HepG2 (cell line): ENCODE measurements around the gene KCNH8. TPM values are rescaled to one million over a fixed set of nuclear protein-coding genes. Genes with fewer than 3 reads are reported as not detected.
A peak's percentile ranks its signal among the peaks of the same experiment; 100 is the strongest.

Experiments used
- BHLHE40 ChIP-seq: IDR thresholded peaks from 2 replicates; pipeline ENCODE4 v1.6.1; 2011; ENCODE audit warnings: low read length, improper control_type of control experiment
- BRD4 ChIP-seq: sonication (generic); formaldehyde crosslinking; IDR thresholded peaks from 2 replicates; pipeline ENCODE4 v1.4.0; 2020; ENCODE audit warnings: missing genetic modification reagents
- STAG1 ChIP-seq: sonication (generic); formaldehyde crosslinking; IDR thresholded peaks from 2 replicates; pipeline ENCODE4 v1.4.0; 2020; ENCODE audit warnings: missing genetic modification reagents
- ZBTB10 ChIP-seq: sonication (generic); formaldehyde crosslinking; IDR thresholded peaks from 2 replicates; pipeline ENCODE4 v1.4.0; 2020; ENCODE audit warnings: missing genetic modification reagents, borderline replicate concordance
- ZNF142 ChIP-seq: sonication (generic); formaldehyde crosslinking; IDR thresholded peaks from 2 replicates; pipeline ENCODE4 v1.4.0; 2020; ENCODE audit warnings: missing genetic modification reagents
- ZNF460 ChIP-seq: sonication (generic); formaldehyde crosslinking; IDR thresholded peaks from 2 replicates; pipeline ENCODE4 v1.5.1; 2020; ENCODE audit warnings: missing genetic modification reagents, mild to moderate bottlenecking, borderline replicate concordance
- ZSCAN12 ChIP-seq: sonication (generic); formaldehyde crosslinking; IDR thresholded peaks from 2 replicates; pipeline ENCODE4 v1.9.0; 2021; ENCODE audit warnings: mild to moderate bottlenecking, missing genetic modification reagents
- polyA plus RNA-seq, 8 experiments: library from polyadenylated mRNA; depleted of rRNA in 3 of 8; stranded (reverse) in 7 of 8; unstranded in 1 of 8; fragments of >200 nt; fragmentation: Illumina TruSeq in 4 of 8; extraction: Trizol in 4 of 8; gene quantifications; 2 replicates each; pipeline versions ENCODE4 v1.2.1 to v1.2.3, GENCODE V29; 2011 to 2016; ENCODE audit warnings: low read depth in 4 of 8, missing spikeins in 1 of 8, mixed read lengths in 1 of 8; ENCODE audit not compliant: insufficient read depth in 1 of 8
- total RNA-seq, 5 experiments: library from RNA; depleted of rRNA; stranded (reverse); fragments of >200 nt; fragmentation: Illumina TruSeq; extraction: Trizol; gene quantifications; 2 replicates each; pipeline ENCODE4 v1.2.3, GENCODE V29; 2016; ENCODE audit warnings: low read depth in 1 of 5

KCNH8 gene
- total and polyA plus RNA-seq, 2 of the 13 experiments (the other 11 are each of a cell fraction or from before 2014, with no cell fraction given) = 0.04 TPM; not detected in 1

GRCh38 chr3:19543212-19543841 is 395.0 kb downstream of the KCNH8 start (continued):
- no peak for TF ChIP-seq ZNF142 (CRISPR knock-in tag)
- TF ChIP-seq BHLHE40 = no peak
- TF ChIP-seq ZBTB10 (CRISPR knock-in tag) = no peak
- no peak for TF ChIP-seq ZSCAN12 (CRISPR knock-in tag)
- TF ChIP-seq BRD4 (CRISPR knock-in tag) = no peak
- TF ChIP-seq ZNF460 = no peak
- peak; percentile 42 for TF ChIP-seq STAG1
